ENCODE results near the gene MTX1.
"Not testable (repeated sequence)": the region's sequence is repeated elsewhere in the genome, so short reads cannot be mapped to it uniquely, and the experiment has no call there.

MTX1 gene

GRCh38 chr1:155208541-155209311 is at the start of gene MTX1:
Gene MTX1, plus strand, starts transcription at chr1:155208695. Its CDS starts 110 bp downstream, at chr1:155208805.
- peak; percentile 72 to 84 (median 83) for DNase-seq (ENCODE audit: low read depth in 2 of 3, low spot score in 2 of 3)

GRCh38 chr1:155158991-155159390 is 49.5 kb upstream of the MTX1 start:
- DNase-seq (ENCODE audit: low read depth in 2 of 3, low spot score in 2 of 3), result no peak

GRCh38 chr1:155160128-155160527 is 48.4 kb upstream of the MTX1 start:
- DNase-seq (ENCODE audit: low read depth in 2 of 3, low spot score in 2 of 3), result no peak

- not testable (repeated sequence) for DNase-seq (ENCODE audit: low read depth in 2 of 3, low spot score in 2 of 3)
These were observed 45.9 kb upstream of the MTX1 start for GRCh38 chr1:155162631-155163030.

- not testable (repeated sequence) for DNase-seq (ENCODE audit: low read depth in 2 of 3, low spot score in 2 of 3)
These were observed 44.7 kb upstream of the MTX1 start for GRCh38 chr1:155163785-155164184.

GRCh38 chr1:155164625-155165024 is 43.9 kb upstream of the MTX1 start:
- DNase-seq (ENCODE audit: low read depth in 2 of 3, low spot score in 2 of 3), result not testable (repeated sequence)

GRCh38 chr1:155166051-155166470 is 42.4 kb upstream of the MTX1 start:
- no peak for DNase-seq (ENCODE audit: low read depth in 2 of 3, low spot score in 2 of 3)

- no peak for DNase-seq (ENCODE audit: low read depth in 2 of 3, low spot score in 2 of 3)
These were observed 41.9 kb upstream of the MTX1 start for GRCh38 chr1:155166471-155167165.

GRCh38 chr1:155167166-155168104 is 41.1 kb upstream of the MTX1 start:
- DNase-seq (ENCODE audit: low read depth in 2 of 3, low spot score in 2 of 3), result peak; percentile 59 to 92 (median 74)

GRCh38 chr1:155168105-155168445 is 40.4 kb upstream of the MTX1 start:
- not testable (repeated sequence) for DNase-seq (ENCODE audit: low read depth in 2 of 3, low spot score in 2 of 3)

- no peak for DNase-seq (ENCODE audit: low read depth in 2 of 3, low spot score in 2 of 3)
These were observed 39.9 kb upstream of the MTX1 start for GRCh38 chr1:155168456-155169210.

- no peak for DNase-seq (ENCODE audit: low read depth in 2 of 3, low spot score in 2 of 3)
These were observed 39.0 kb upstream of the MTX1 start for GRCh38 chr1:155169541-155169940.

GRCh38 chr1:155170101-155170785 is 38.3 kb upstream of the MTX1 start:
- DNase-seq (ENCODE audit: low read depth in 2 of 3, low spot score in 2 of 3), result no peak

GRCh38 chr1:155170806-155171205 is 37.7 kb upstream of the MTX1 start:
- DNase-seq (ENCODE audit: low read depth in 2 of 3, low spot score in 2 of 3), result no peak

- DNase-seq (ENCODE audit: low read depth in 2 of 3, low spot score in 2 of 3), result no peak
These were observed 36.4 kb upstream of the MTX1 start for GRCh38 chr1:155171836-155172731.

GRCh38 chr1:155172732-155173477 is 35.6 kb upstream of the MTX1 start, which contains the start of gene KRTCAP2:
Gene KRTCAP2, minus strand, starts transcription at chr1:155173304. Its CDS starts 80 bp downstream, at chr1:155173224.
- peak; percentile 88 to 92 (median 89) for DNase-seq (ENCODE audit: low read depth in 2 of 3, low spot score in 2 of 3)

GRCh38 chr1:155173478-155174323 is 34.8 kb upstream of the MTX1 start, which contains the start of gene TRIM46:
Gene TRIM46, plus strand, starts transcription at chr1:155173849. Its CDS starts 118 bp downstream, at chr1:155173967.
- DNase-seq (ENCODE audit: low read depth in 2 of 3, low spot score in 2 of 3), result peak in 2 of 3 experiments; percentile 46 to 47

All from activated CD8-positive, alpha-beta memory T cell treated with anti-CD3 and anti-CD28 coated beads for 48 hours (primary cell).